GM12878 (cell line): Measurements from ENCODE around the gene CDH4. TPM values are rescaled to one million over a fixed set of nuclear protein-coding genes. Genes with fewer than 3 reads are reported as not detected.

Experiments
- ATAC-seq: fragments of 200-7000 bp; cut with Tn5 transposase; 3 replicates; pipeline ENCODE4 v1.9.1; 2020; ENCODE audit warnings: mild to moderate bottlenecking, moderate library complexity
- BruUV-seq: library from RNA; stranded (reverse); fragments of 400-500 nt; replicated peaks from 2 replicates; lab custom pipeline; 2021; lab: Mats Ljungman, UMichigan
- CTCF ChIA-PET: fragments of 300-600 bp; sonication (Branson Sonifier 250); formaldehyde crosslinking; extraction: SDS; loops from one replicate; lab custom pipeline; 2021; ENCODE audit warnings: inconsistent platforms; lab: Yijun Ruan, JAX
- POLR2A ChIA-PET: fragments of 350-600 bp; formaldehyde crosslinking; extraction: SDS; loops from one replicate; lab custom pipeline; 2021; ENCODE audit warnings: inconsistent platforms; lab: Charles Lee
- RAD21 ChIA-PET: fragments of 300-600 bp; sonication (Branson Sonifier 250); formaldehyde crosslinking; loops from one replicate; lab custom pipeline; 2023; ENCODE audit warnings: antibody characterized with exemption; ENCODE audit not compliant: unreplicated experiment; lab: Charles Lee
- SMC1A ChIA-PET: fragments of 300-600 bp; sonication (Branson Sonifier 250); formaldehyde crosslinking; loops from one replicate; lab custom pipeline; 2023; ENCODE audit not compliant: unreplicated experiment, uncharacterized antibody; lab: Charles Lee
- DNase-seq: peaks from one replicate; pipeline ENCODE4 v3.0.0-alpha.2; 2011; ENCODE audit warnings: low read depth, low spot score
- FAIRE-seq: peaks from 3 replicates; lab custom pipeline; 2011; peaks lifted over from hg19 to GRCh38; lab: Jason Lieb, UNC
- H2AFZ ChIP-seq: 2 replicates; pipeline ENCODE4 v1.6.0; 2011; ENCODE audit warnings: low read depth, low read length, control low read depth; ENCODE audit not compliant: control insufficient read depth
- H3K27ac ChIP-seq: 2 replicates; pipeline ENCODE4 v1.5.1; 2011; ENCODE audit warnings: control low read depth; ENCODE audit not compliant: control insufficient read depth, insufficient read depth
- H3K27me3 ChIP-seq, 2 experiments: replicated peaks in 1 of 2; 2 replicates each; pipeline versions ENCODE4 v1.6.0 to v1.6.1; 2011; ENCODE audit warnings: low read length in 1 of 2; ENCODE audit not compliant: control insufficient read depth in 2 of 2, insufficient read depth in 2 of 2
- H3K36me3 ChIP-seq, 2 experiments: 2 replicates each; pipeline ENCODE4 v1.5.1; 2011; ENCODE audit warnings: low read length in 1 of 2; ENCODE audit not compliant: control insufficient read depth in 2 of 2, insufficient read depth in 2 of 2
- H3K4me1 ChIP-seq: 2 replicates; pipeline ENCODE4 v1.6.1; 2011; ENCODE audit warnings: mild to moderate bottlenecking, low read length, moderate library complexity, mixed read lengths; ENCODE audit not compliant: control insufficient read depth, insufficient read depth
- H3K4me2 ChIP-seq: 2 replicates; pipeline ENCODE4 v1.6.0; 2011; ENCODE audit warnings: control low read depth; ENCODE audit not compliant: control insufficient read depth, insufficient read depth
- H3K4me3 ChIP-seq: fragments of 200-600 bp; sonication (generic); 2 replicates; pipeline ENCODE4 v1.5.1; 2016
- H3K79me2 ChIP-seq: 2 replicates; pipeline ENCODE4 v1.6.0; 2011; ENCODE audit warnings: low read length; ENCODE audit not compliant: control insufficient read depth, insufficient read depth
- H3K9ac ChIP-seq: 2 replicates; pipeline ENCODE4 v1.8.0; 2011; ENCODE audit warnings: low read length, control low read depth, mixed read lengths; ENCODE audit not compliant: control insufficient read depth, insufficient read depth
- H3K9me3 ChIP-seq: replicated peaks from 3 replicates; pipeline ENCODE4 v1.5.1; 2011; ENCODE audit warnings: mild to moderate bottlenecking, low read length; ENCODE audit not compliant: control insufficient read depth, insufficient read depth
- H4K20me1 ChIP-seq: 2 replicates; pipeline ENCODE4 v1.6.0; 2011; ENCODE audit not compliant: control insufficient read depth, insufficient read depth
- MTA3 ChIP-seq: IDR thresholded peaks from 2 replicates; pipeline ENCODE4 v1.6.1; 2012; ENCODE audit warnings: low read length, inconsistent platforms, borderline replicate concordance
- PRDM15 ChIP-seq: fragments of 450-650 bp; formaldehyde crosslinking; IDR thresholded peaks from 2 replicates; pipeline ENCODE4 v1.4.0; 2020; ENCODE audit warnings: mild to moderate bottlenecking, moderate library complexity
- SREBF2 ChIP-seq: IDR thresholded peaks from 2 replicates; pipeline ENCODE4 v1.6.1; 2012; ENCODE audit warnings: mild to moderate bottlenecking, low read length
- SUPT20H ChIP-seq: IDR thresholded peaks from 2 replicates; pipeline ENCODE4 v1.6.1; 2011; ENCODE audit warnings: low read depth, mild to moderate bottlenecking, low read length, moderate library complexity, borderline replicate concordance; ENCODE audit not compliant: control insufficient read depth
- WGBS: methylation state at CpG from one replicate; pipeline ENCODE4 v1.1.6; 2016; ENCODE audit warnings: low lambda C conversion rate; ENCODE audit not compliant: insufficient replicate concordance, insufficient coverage; ENCODE audit errors: missing lambda C conversion rate; 5-methylcytosine and 5-hydroxymethylcytosine counted together
- in situ Hi-C: fragments of 300-500 bp; cut with MboI; formaldehyde crosslinking; loops from 9 replicates; pipeline ENCODE4 v1.14.3; 2018; ENCODE audit warnings: mixed read lengths
- intact Hi-C: fragments of 100-400 bp; cut with micrococcal nuclease; formaldehyde crosslinking; loops from one replicate; pipeline ENCODE4 v1.14.2; 2022; ENCODE audit not compliant: unreplicated experiment
- polyA plus RNA-seq, 11 experiments: library from polyadenylated mRNA; depleted of rRNA in 4 of 11; unstranded in 6 of 11; stranded (reverse) in 5 of 11; fragments of >200 nt; fragmentation: Nextera tagmentation in 4 of 11; fragmentation: Illumina TruSeq in 1 of 11; extraction: Ambion mirVana in 4 of 11; extraction: Trizol in 1 of 11; gene quantifications; 1 replicate in 1 of 11; 2 replicates in 10 of 11; pipeline versions ENCODE4 v1.2.1 to v1.2.3, GENCODE V29; 2011 to 2016; ENCODE audit warnings: inconsistent platforms in 2 of 11, missing spikeins in 2 of 11, low read depth in 1 of 11
- total RNA-seq, 4 experiments: library from RNA; depleted of rRNA in 3 of 4; stranded (reverse); fragments of >200 nt in 3 of 4; fragmentation: Illumina TruSeq in 1 of 4; extraction: Trizol in 1 of 4; gene quantifications; 2 replicates each; pipeline versions ENCODE4 v1.2.1 to v1.2.3, GENCODE V29; 2013 to 2021

Gene CDH4
- total and polyA plus RNA-seq, 10 of the 15 experiments (the other 5 are each of a cell fraction or from before 2014, with no cell fraction given): not detected

- H3K9ac ChIP-seq: no peak overlapping the region
- no peak overlapping the region for H3K4me3 ChIP-seq
- H3K79me2 ChIP-seq: no peaks in the 10 kb centered on the region
- H3K4me1 ChIP-seq: no peaks in the 10 kb centered on the region
- no peak overlapping the region for H3K27ac ChIP-seq
- intact Hi-C loops: no loop called here
- no peak for ATAC-seq
- DNase-seq: no peak
- no TSS peak for BruUV-seq
- WGBS: 49% methylated on average over 26 of the region's 26 CpGs
- H2AFZ ChIP-seq: no peak overlapping the region
- POLR2A ChIA-PET: no interaction called here
- H4K20me1 ChIP-seq: no peaks in the 10 kb centered on the region
- no peaks in the 10 kb centered on the region; a peak in 2 of 4 replicates for H3K27me3 ChIP-seq
- SMC1A ChIA-PET: no interaction called here
- CTCF ChIA-PET: no interaction called here
- TF ChIP-seq PRDM15 (CRISPR knock-in tag): no peak
- no peak for TF ChIP-seq MTA3
- no peak for TF ChIP-seq SREBF2
- no peak for TF ChIP-seq SUPT20H
- H3K4me2 ChIP-seq: no peak overlapping the region
- RAD21 ChIA-PET: interaction anchor here (0.5 kb wide), 1 partner anchor 52 kb away, joined by 3 read pairs; no protein-coding TSS in a partner anchor
- no peaks in the 10 kb centered on the region for H3K36me3 ChIP-seq
- no peak for FAIRE-seq
- no peaks in the 10 kb centered on the region for H3K9me3 ChIP-seq
- in situ Hi-C loops: no loop called here
Measured at GRCh38 chr20:61705386-61706258, 453.6 kb downstream of the CDH4 start.
